Peyer's patch (tissue), 4 donors: ENCODE results near the gene SEC61A2. TPM values are rescaled to one million over a fixed set of nuclear protein-coding genes. Genes with fewer than 3 reads are reported as not detected.

Experiments
- DNase-seq, 3 donors: peaks; one replicate each; pipeline ENCODE4 v3.0.0-alpha.2; 2017 to 2019
- H3K27ac ChIP-seq, 4 donors: fragments of 200-600 bp; sonication (generic); one replicate each; pipeline ENCODE4 v1.5.1; 2016 to 2019
- H3K27me3 ChIP-seq, 2 donors: fragments of 200-600 bp; sonication (generic); one replicate each; pipeline ENCODE4 v1.5.1; 2019
- H3K36me3 ChIP-seq, 3 donors: fragments of 200-600 bp; sonication (generic); one replicate each; pipeline ENCODE4 v1.5.1; 2016 to 2019
- H3K4me1 ChIP-seq, 4 donors: fragments of 200-600 bp; sonication (generic); one replicate each; pipeline ENCODE4 v1.5.1; 2016 to 2019
- H3K4me3 ChIP-seq, 4 donors: fragments of 200-600 bp; sonication (generic); 1 replicate in 3 of 4; 2 replicates in 1 of 4; pipeline ENCODE4 v1.5.1; 2016 to 2019; ENCODE audit warnings: mild to moderate bottlenecking in 1 of 4
- H3K9me3 ChIP-seq, 4 donors: fragments of 200-600 bp; sonication (generic); one replicate each; pipeline ENCODE4 v1.5.1; 2016 to 2019; ENCODE audit warnings: mild to moderate bottlenecking in 1 of 4
- CTCF ChIP-seq, 6 experiments: fragments of 450-650 bp in 4 of 6; fragments of 200-600 bp in 2 of 6; sonication (generic) in 1 of 6; IDR thresholded peaks; one replicate each; pipeline ENCODE4 v1.5.1; 2017 to 2019; ENCODE audit warnings: antibody characterized with exemption in 6 of 6, mild to moderate bottlenecking in 3 of 6, moderate library complexity in 1 of 6
- POLR2A ChIP-seq, 2 donors: fragments of 450-650 bp; IDR thresholded peaks; one replicate each; pipeline ENCODE4 v1.5.1; 2017; ENCODE audit warnings: antibody characterized with exemption in 2 of 2, mild to moderate bottlenecking in 2 of 2, moderate library complexity in 2 of 2
- small RNA-seq, 2 donors: library from RNA; depleted of rRNA; stranded (forward); fragments of <200 nt; gene quantifications; one replicate each; pipeline ENCODE3, GENCODE V24; 2016
- total RNA-seq, 4 donors: library from RNA; depleted of rRNA; stranded (reverse); fragments of >200 nt; gene quantifications; one replicate each; pipeline ENCODE4 v1.1.0, GENCODE V29; 2016

Gene SEC61A2
- total RNA-seq, 4 donors from 2014 or later = 1.4 to 8.3 (median 5.2) TPM

GRCh38 chr10:12208460-12208859, 79.0 kb downstream of the SEC61A2 start:
- no peak for DNase-seq
- H3K4me3 ChIP-seq = no peak overlapping the region
- no peaks in the 10 kb centered on the region for H3K4me1 ChIP-seq
- H3K36me3 ChIP-seq = peaks cover 0 to 59% (median 0%) of the 10 kb centered on the region in 3 donors
- no peak overlapping the region for H3K27ac ChIP-seq
- H3K9me3 ChIP-seq = no peaks in the 10 kb centered on the region
- no peaks in the 10 kb centered on the region for H3K27me3 ChIP-seq
- TF ChIP-seq POLR2A (IDR thresholded peaks at IDR 0.05) (no peak), CTCF (IDR thresholded peaks at IDR 0.05) (no peak)

- H3K27ac ChIP-seq = no peak overlapping the region
- H3K4me3 ChIP-seq = no peak overlapping the region
- H3K27me3 ChIP-seq = no peaks in the 10 kb centered on the region
- H3K36me3 ChIP-seq = peaks cover 0 to 61% (median 0%) of the 10 kb centered on the region in 3 donors
- TF ChIP-seq POLR2A (IDR thresholded peaks at IDR 0.05) (no peak), CTCF (IDR thresholded peaks at IDR 0.05) (no peak)
- no peak for DNase-seq
- peaks cover 0 to 4% (median 0%) of the 10 kb centered on the region in 4 donors for H3K4me1 ChIP-seq
- H3K9me3 ChIP-seq = no peaks in the 10 kb centered on the region
Measured at GRCh38 chr10:12212454-12212853, 83.0 kb downstream of the SEC61A2 start.

- DNase-seq = no peak
- Histone ChIP-seq H3K4me1 (peaks cover 0 to 4% (median 0%) of the 10 kb centered on the region in 4 donors), H3K27me3 (no peaks in the 10 kb centered on the region), H3K9me3 (no peaks in the 10 kb centered on the region), H3K4me3 (no peak overlapping the region), H3K27ac (no peak overlapping the region), H3K36me3 (peaks cover 0 to 66% (median 0%) of the 10 kb centered on the region in 3 donors)
- TF ChIP-seq POLR2A (IDR thresholded peaks at IDR 0.05) (no peak), CTCF (IDR thresholded peaks at IDR 0.05) (no peak)
Measured at GRCh38 chr10:12213621-12214020, 84.1 kb downstream of the SEC61A2 start.

GRCh38 chr10:12214093-12214492, 84.6 kb downstream of the SEC61A2 start:
- Histone ChIP-seq H3K4me3 (no peak overlapping the region), H3K27ac (no peak overlapping the region), H3K9me3 (no peaks in the 10 kb centered on the region), H3K4me1 (peaks cover 0 to 4% (median 0%) of the 10 kb centered on the region in 4 donors), H3K36me3 (peaks cover 0 to 67% (median 3%) of the 10 kb centered on the region in 3 donors), H3K27me3 (no peaks in the 10 kb centered on the region)
- TF ChIP-seq POLR2A (IDR thresholded peaks at IDR 0.05) (no peak), CTCF (IDR thresholded peaks at IDR 0.05) (no peak)
- no peak for DNase-seq

GRCh38 chr10:12214763-12215218, 85.3 kb downstream of the SEC61A2 start:
- Histone ChIP-seq H3K27me3 (no peaks in the 10 kb centered on the region), H3K9me3 (no peaks in the 10 kb centered on the region), H3K27ac (peak overlapping the region in 2 of 4 donors; percentile 1 to 36), H3K4me3 (no peak overlapping the region), H3K36me3 (peaks cover 0 to 64% (median 3%) of the 10 kb centered on the region in 3 donors), H3K4me1 (peaks cover 0 to 4% (median 0%) of the 10 kb centered on the region in 4 donors)
- DNase-seq = peak in 1 of 3 donors; percentile 35
- TF ChIP-seq CTCF (IDR thresholded peaks at IDR 0.05) = peak; percentile 53 to 73 (median 60)
- TF ChIP-seq POLR2A (IDR thresholded peaks at IDR 0.05) = no peak

Small RNA genes within 50 kb of the gene (small RNA-seq; reads per million reads assigned to genes)
- gene MIR548AK (0 reads per million in 2 donors), gene RNU6-88P (0 reads per million in 2 donors)

Other genes starting within 250 kb of the SEC61A2 start
- 10 to 100 TPM; 12.6 to 56.1 (median 21.0) TPM for gene UPF2, start 86.9 kb upstream of the SEC61A2 start, total RNA-seq
- gene DHTKD1, start 60.7 kb upstream of the SEC61A2 start, total RNA-seq = 10 to 100 TPM; 18.4 to 32.1 (median 24.2) TPM
- 10 to 100 TPM; 24.0 to 51.1 (median 45.8) TPM for gene NUDT5, start 66.2 kb downstream of the SEC61A2 start, total RNA-seq
- 10 to 100 TPM; 52.0 to 77.4 (median 62.0) TPM for gene CDC123, start 66.5 kb downstream of the SEC61A2 start, total RNA-seq
- 10 to 100 TPM in 1 of 4 donors, 1 to 10 TPM in 3; 5.6 to 23.9 (median 7.4) TPM for gene CAMK1D, start 219.9 kb downstream of the SEC61A2 start, total RNA-seq